DOHH2 (cell line): ENCODE results near the gene AK9.

Experiments used
- CTCF ChIP-seq: fragments of 200-600 bp; sonication (generic); IDR thresholded peaks from one replicate; pipeline ENCODE4 v1.5.1; 2014; ENCODE audit warnings: antibody characterized with exemption, mild to moderate bottlenecking, low read depth, low read length; ENCODE audit not compliant: poor library complexity, severe bottlenecking
- EZH2phosphoT487 ChIP-seq: fragments of 200-600 bp; sonication (generic); IDR thresholded peaks from 2 replicates; pipeline ENCODE4 v1.6.1; 2017; ENCODE audit warnings: borderline replicate concordance, mild to moderate bottlenecking, antibody characterized with exemption, low read length, moderate library complexity, mixed read lengths

GRCh38 chr6:109491207-109491938, 199.6 kb downstream of the AK9 start:
- TF ChIP-seq CTCF (no peak), EZH2phosphoT487 (no peak)
